ENCODE data around the gene KATNB1.

DNA sequence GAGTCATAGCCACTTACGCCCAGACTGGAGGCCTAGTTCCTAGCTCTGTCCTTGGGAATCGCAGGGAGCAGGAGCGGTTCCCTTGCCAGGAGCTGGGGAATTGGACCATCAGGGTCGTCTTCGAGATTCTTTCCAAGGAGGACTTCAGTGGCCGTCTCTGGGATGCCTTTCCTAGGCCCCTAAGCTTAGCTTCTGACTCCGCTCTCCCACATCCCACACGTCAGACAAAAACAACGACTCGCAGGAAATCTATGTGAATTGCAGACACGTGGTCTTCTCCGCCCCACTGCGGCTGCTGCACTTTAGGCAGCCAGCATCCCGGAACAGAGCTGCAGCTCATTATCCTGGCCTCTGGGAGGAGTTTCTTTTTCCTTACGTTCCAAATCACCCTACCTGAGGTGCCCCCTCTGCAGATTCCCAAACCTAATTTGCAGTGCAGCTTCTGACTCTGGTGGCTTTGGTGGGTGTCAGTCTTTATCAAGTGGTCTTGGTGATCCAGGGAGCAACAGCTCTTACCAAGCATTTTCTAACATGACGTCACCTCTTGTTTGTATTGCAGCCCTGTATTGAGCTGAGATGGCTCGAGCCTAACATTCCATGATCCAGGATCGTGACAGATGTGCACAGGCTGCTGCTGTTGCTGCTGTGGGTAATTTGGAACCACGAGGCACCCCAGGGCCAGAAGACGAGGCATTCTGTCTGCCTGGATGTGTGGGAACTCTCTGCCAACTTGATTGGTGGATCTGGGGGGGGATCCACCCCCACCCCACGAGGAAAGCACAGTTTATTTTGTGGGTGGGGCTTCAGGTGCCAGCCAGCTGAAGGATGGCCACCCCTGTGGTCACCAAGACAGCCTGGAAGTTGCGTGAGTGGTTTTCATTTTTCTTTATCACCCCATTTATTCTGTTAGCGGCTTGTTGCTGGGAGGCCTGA, 1.1 kb downstream of the KATNB1 start:
- TF ChIP-seq, protein P1, sequence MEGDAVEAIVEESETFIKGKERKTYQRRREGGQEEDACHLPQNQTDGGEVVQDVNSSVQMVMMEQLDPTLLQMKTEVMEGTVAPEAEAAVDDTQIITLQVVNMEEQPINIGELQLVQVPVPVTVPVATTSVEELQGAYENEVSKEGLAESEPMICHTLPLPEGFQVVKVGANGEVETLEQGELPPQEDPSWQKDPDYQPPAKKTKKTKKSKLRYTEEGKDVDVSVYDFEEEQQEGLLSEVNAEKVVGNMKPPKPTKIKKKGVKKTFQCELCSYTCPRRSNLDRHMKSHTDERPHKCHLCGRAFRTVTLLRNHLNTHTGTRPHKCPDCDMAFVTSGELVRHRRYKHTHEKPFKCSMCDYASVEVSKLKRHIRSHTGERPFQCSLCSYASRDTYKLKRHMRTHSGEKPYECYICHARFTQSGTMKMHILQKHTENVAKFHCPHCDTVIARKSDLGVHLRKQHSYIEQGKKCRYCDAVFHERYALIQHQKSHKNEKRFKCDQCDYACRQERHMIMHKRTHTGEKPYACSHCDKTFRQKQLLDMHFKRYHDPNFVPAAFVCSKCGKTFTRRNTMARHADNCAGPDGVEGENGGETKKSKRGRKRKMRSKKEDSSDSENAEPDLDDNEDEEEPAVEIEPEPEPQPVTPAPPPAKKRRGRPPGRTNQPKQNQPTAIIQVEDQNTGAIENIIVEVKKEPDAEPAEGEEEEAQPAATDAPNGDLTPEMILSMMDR (conservative IDR thresholded peaks at IDR 0.05) = no peak; the same call in 1 of the 2 replicates
- TF ChIP-seq ZFX (IDR thresholded peaks at IDR 0.05) = no peak
